Upper lobe of left lung (tissue), 6 donors: Measurements from ENCODE around the gene NASP. TPM values are rescaled to one million over a fixed set of nuclear protein-coding genes. Genes with fewer than 3 reads are reported as not detected.

Experiments used
- ATAC-seq, 2 donors: fragments of 200-7000 bp; cut with Tn5 transposase; one replicate each; pipeline ENCODE4 v1.9.1; 2022; ENCODE audit warnings: mild to moderate bottlenecking in 2 of 2, moderate library complexity in 2 of 2; ENCODE audit not compliant: low FRiP score in 2 of 2
- DNase-seq, 2 donors: peaks; one replicate each; pipeline ENCODE4 v3.0.0-alpha.2; 2019 to 2020
- H3K27ac ChIP-seq, 4 donors: fragments of 200-600 bp; sonication (generic); one replicate each; pipeline ENCODE4 v1.5.1; 2016 to 2019
- H3K27me3 ChIP-seq, 4 donors: fragments of 200-600 bp; sonication (generic); one replicate each; pipeline ENCODE4 v1.5.1; 2017 to 2019
- H3K36me3 ChIP-seq, 4 donors: fragments of 200-600 bp; sonication (generic); one replicate each; pipeline ENCODE4 v1.5.1; 2016 to 2019
- H3K4me1 ChIP-seq, 4 donors: fragments of 200-600 bp; sonication (generic); one replicate each; pipeline ENCODE4 v1.5.1; 2018 to 2019
- H3K4me3 ChIP-seq, 4 donors: fragments of 200-600 bp; sonication (generic); one replicate each; pipeline ENCODE4 v1.5.1; 2017 to 2019; ENCODE audit warnings: mild to moderate bottlenecking in 2 of 4, moderate library complexity in 1 of 4
- H3K9me3 ChIP-seq, 4 donors: fragments of 200-600 bp; sonication (generic); one replicate each; pipeline ENCODE4 v1.5.1; 2018 to 2019
- EP300 ChIP-seq, 4 donors: sonication (generic); formaldehyde crosslinking; IDR thresholded peaks; one replicate each; pipeline ENCODE4 v1.5.1; 2017; ENCODE audit warnings: antibody characterized with exemption in 4 of 4, control low read depth in 2 of 4
- POLR2A ChIP-seq, 4 donors: fragments of 450-650 bp; IDR thresholded peaks; one replicate each; pipeline ENCODE4 v1.5.1; 2016 to 2017; ENCODE audit warnings: antibody characterized with exemption in 4 of 4, mild to moderate bottlenecking in 2 of 4
- POLR2AphosphoS5 ChIP-seq, 2 donors: sonication (generic); formaldehyde crosslinking; IDR thresholded peaks; one replicate each; pipeline ENCODE4 v1.5.1; 2017; ENCODE audit warnings: antibody characterized with exemption in 2 of 2
- WGBS, 2 donors: methylation state at CpG; one replicate each; pipeline ENCODE4 v1.1.5; 2017 to 2018; 5-methylcytosine and 5-hydroxymethylcytosine counted together
- total RNA-seq, 6 donors: library from RNA; depleted of rRNA in 4 of 6; stranded (reverse); fragments of >200 nt in 4 of 6; gene quantifications; one replicate each; pipeline versions ENCODE4 v1.1.0 to v1.2.1, GENCODE V29; 2016 to 2021
- TF ChIP-seq, protein P1 (sequence below), 6 experiments: fragments of 450-650 bp in 4 of 6; fragments of 200-600 bp in 2 of 6; sonication (generic) in 2 of 6; IDR thresholded peaks; one replicate each; pipeline ENCODE4 v1.5.1; 2016 to 2019; ENCODE audit warnings: antibody characterized with exemption in 6 of 6
- donor health status: DM: no; HTN: no; CAD: no; lungs with moderate emphysema.
- donor health status: DM: no; HTN: yes; CAD: no; lungs with severe emphysema.

Gene NASP, protein sequence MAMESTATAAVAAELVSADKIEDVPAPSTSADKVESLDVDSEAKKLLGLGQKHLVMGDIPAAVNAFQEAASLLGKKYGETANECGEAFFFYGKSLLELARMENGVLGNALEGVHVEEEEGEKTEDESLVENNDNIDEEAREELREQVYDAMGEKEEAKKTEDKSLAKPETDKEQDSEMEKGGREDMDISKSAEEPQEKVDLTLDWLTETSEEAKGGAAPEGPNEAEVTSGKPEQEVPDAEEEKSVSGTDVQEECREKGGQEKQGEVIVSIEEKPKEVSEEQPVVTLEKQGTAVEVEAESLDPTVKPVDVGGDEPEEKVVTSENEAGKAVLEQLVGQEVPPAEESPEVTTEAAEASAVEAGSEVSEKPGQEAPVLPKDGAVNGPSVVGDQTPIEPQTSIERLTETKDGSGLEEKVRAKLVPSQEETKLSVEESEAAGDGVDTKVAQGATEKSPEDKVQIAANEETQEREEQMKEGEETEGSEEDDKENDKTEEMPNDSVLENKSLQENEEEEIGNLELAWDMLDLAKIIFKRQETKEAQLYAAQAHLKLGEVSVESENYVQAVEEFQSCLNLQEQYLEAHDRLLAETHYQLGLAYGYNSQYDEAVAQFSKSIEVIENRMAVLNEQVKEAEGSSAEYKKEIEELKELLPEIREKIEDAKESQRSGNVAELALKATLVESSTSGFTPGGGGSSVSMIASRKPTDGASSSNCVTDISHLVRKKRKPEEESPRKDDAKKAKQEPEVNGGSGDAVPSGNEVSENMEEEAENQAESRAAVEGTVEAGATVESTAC
- total RNA-seq, result 10 to 100 TPM; 43.5 to 94.3 (median 59.5) TPM

DNA sequence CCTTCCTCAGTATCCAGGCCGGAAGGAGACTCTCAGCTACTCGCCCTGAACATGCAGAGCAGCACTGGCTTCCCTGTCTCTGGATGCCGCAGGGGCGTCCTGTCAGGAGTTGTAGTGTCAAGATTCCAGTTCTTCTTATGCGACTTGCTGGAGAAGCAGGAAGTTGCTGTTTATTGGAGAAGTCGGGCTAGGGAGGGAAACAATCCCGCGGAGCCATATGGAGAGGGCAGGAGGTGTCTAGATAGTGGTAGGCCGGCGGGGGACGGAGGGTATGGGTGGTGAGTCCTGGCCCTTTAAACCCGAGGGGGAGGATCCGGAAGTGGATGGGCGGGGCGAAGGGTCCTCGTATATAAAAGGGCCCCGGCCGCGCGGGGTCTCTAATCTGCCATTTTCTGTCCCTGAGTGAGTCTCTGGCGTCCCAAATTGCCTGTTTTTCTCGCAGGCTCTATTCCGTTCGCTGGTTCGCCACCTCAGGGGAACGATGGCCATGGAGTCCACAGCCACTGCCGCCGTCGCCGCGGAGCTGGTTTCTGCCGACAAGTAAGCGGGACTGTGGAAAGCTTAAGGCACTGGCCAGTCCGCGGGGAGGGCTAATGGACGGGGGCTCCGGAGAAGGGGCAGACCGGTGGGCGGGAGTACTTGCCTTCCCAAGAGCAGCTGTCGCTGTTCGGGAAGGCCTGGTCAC is at the start of gene NASP:
Gene NASP, plus strand, starts transcription at position 376 of the 685 bp plus-strand sequence. Its CDS starts 106 bp downstream, at position 482.
- ATAC-seq (peak; percentile 94 to 95), DNase-seq (peak; percentile 86 to 93)
- Histone ChIP-seq H3K4me3 (peak within 1 kb of the TSS; percentile 84 to 100 (median 87)), H3K4me1 (peaks cover 23 to 34% (median 31%) of the 10 kb centered on the region in 4 donors), H3K27ac (peak within 1 kb of the TSS; percentile 93 to 95 (median 94)), H3K9me3 (no peaks in the 10 kb centered on the region), H3K27me3 (no peaks in the 10 kb centered on the region), H3K36me3 (no peaks in the 10 kb centered on the region)
- TF ChIP-seq POLR2AphosphoS5 (IDR thresholded peaks at IDR 0.05), result peak; percentile 82 to 92
- peak; percentile 26 to 90 (median 79) for TF ChIP-seq POLR2A (IDR thresholded peaks at IDR 0.05)
- TF ChIP-seq, protein P1, sequence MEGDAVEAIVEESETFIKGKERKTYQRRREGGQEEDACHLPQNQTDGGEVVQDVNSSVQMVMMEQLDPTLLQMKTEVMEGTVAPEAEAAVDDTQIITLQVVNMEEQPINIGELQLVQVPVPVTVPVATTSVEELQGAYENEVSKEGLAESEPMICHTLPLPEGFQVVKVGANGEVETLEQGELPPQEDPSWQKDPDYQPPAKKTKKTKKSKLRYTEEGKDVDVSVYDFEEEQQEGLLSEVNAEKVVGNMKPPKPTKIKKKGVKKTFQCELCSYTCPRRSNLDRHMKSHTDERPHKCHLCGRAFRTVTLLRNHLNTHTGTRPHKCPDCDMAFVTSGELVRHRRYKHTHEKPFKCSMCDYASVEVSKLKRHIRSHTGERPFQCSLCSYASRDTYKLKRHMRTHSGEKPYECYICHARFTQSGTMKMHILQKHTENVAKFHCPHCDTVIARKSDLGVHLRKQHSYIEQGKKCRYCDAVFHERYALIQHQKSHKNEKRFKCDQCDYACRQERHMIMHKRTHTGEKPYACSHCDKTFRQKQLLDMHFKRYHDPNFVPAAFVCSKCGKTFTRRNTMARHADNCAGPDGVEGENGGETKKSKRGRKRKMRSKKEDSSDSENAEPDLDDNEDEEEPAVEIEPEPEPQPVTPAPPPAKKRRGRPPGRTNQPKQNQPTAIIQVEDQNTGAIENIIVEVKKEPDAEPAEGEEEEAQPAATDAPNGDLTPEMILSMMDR (IDR thresholded peaks at IDR 0.05), result no peak
- peak in 1 of 4 donors; percentile 27 for TF ChIP-seq EP300 (IDR thresholded peaks at IDR 0.05)
- WGBS, 2 donors, result 0 to 1% methylated on average over 23 to 37 of the region's 41 CpGs

DNA sequence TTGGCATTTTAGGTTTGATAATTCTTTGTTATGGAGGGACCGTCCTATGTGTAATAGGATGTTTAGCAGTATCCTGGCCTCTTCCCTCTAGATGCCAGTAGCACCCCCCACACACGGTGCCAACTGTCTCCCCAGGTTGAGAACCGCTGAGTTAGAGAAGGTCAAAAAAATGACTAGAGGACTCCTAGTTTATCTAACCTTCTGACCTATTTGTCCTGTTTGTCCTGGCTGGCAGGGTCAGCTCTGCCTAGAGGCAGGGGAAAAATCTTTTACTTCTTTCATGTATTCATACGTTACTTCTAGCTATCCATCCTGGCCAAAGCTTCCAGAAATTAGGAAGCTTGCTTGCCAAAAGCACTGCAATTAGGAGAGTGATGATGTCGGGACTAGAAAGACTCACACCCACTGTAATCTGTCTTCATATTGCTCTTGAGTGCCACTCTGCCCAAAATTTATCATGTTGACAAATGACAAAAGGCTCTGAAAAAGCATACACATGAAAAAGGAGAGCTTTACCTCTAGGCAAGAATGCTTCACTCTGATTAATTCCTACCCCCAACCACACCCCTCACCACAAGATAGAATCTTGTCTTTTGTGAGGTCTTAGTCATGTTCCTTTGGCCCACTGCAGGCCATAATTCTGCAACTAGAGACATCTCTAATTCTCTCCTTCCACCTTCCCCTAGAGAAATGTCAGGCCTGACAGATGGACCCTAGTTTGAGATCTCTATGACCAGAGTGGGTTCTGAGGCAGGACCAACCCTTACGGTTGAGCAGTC is 47.7 kb upstream of the NASP start:
- 67% methylated on average over 6 of the region's 6 CpGs for WGBS, 2 donors
- Histone ChIP-seq H3K9me3 (no peaks in the 10 kb centered on the region), H3K36me3 (no peaks in the 10 kb centered on the region), H3K4me1 (no peaks in the 10 kb centered on the region), H3K27ac (no peak overlapping the region), H3K4me3 (no peak overlapping the region), H3K27me3 (no peaks in the 10 kb centered on the region)
- no peak for ATAC-seq
- TF ChIP-seq POLR2AphosphoS5 (IDR thresholded peaks at IDR 0.05) (no peak), EP300 (IDR thresholded peaks at IDR 0.05) (no peak), POLR2A (IDR thresholded peaks at IDR 0.05) (no peak)
- TF ChIP-seq, protein P1 (IDR thresholded peaks at IDR 0.05), result no peak
- DNase-seq, result no peak

DNA sequence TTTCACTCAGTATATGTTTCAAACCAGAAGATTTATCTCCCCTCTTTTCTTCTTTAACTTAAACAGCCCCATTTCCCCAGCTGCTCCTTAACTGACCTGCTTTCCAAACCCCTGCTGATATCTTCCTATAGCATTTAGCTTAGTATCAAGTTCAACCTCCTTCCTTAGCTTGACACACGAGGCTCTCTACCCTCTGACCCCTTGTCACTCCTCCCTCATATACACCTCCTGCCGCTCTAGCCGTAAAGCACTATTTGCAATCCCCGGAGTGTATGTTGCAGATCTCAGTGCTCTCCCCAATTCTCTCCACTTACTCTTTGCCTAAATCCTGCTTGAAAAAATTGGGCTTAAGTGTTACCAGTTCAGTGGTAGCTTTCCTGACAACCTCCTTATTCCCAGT is 47.0 kb upstream of the NASP start:
- DNase-seq, result no peak
- no peaks in the 10 kb centered on the region for H3K27me3 ChIP-seq

DNA sequence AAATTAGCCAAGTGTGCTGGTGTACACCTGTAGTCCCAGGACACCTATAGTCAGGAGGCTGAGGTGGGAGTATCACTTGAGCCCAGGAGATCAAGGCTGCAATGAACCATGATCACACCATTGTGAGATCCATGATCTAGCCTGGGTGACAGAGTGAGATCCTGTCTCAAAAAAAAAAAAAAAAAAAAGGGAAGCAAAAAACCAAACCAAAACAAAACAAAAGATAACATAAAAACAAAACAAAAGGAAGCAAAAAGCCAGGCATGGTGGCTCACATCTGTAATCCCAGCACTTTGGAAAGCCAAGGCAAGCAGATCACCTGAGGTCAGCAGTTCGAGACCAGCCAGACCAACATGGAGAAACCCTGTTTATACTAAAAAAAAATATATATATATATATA is 42.6 kb upstream of the NASP start:
- no peak overlapping the region for H3K27ac ChIP-seq
- H3K36me3 ChIP-seq, result no peaks in the 10 kb centered on the region
- WGBS, 2 donors, result 91 to 100% methylated on average over 1 of the region's 1 CpG
- no peak overlapping the region for H3K4me3 ChIP-seq
- ATAC-seq, result no peak
- peaks cover 23 to 26% (median 24%) of the 10 kb centered on the region in 4 donors for H3K4me1 ChIP-seq
- DNase-seq, result no peak
- TF ChIP-seq, protein P1 (IDR thresholded peaks at IDR 0.05), result no peak
- no peak for TF ChIP-seq EP300 (IDR thresholded peaks at IDR 0.05)
- no peak for TF ChIP-seq POLR2A (IDR thresholded peaks at IDR 0.05)
- no peak for TF ChIP-seq POLR2AphosphoS5 (IDR thresholded peaks at IDR 0.05)
- no peaks in the 10 kb centered on the region for H3K27me3 ChIP-seq
- no peaks in the 10 kb centered on the region for H3K9me3 ChIP-seq

More for the DNA sequence above, 47.0 kb upstream of the NASP start:
- 72 to 76% methylated on average over 4 of the region's 4 CpGs for WGBS, 2 donors
- no peak for ATAC-seq
- Histone ChIP-seq H3K27ac (no peak overlapping the region), H3K4me3 (no peak overlapping the region), H3K9me3 (no peaks in the 10 kb centered on the region), H3K4me1 (no peaks in the 10 kb centered on the region), H3K36me3 (no peaks in the 10 kb centered on the region)
- TF ChIP-seq EP300 (IDR thresholded peaks at IDR 0.05) (no peak), POLR2A (IDR thresholded peaks at IDR 0.05) (no peak)
